GM21576 (cell line): Measurements from ENCODE around the gene PTK6.
"Not testable (repeated sequence)": the region's sequence is repeated elsewhere in the genome, so short reads cannot be mapped to it uniquely, and the experiment has no call there.

Experiments
- ATAC-seq: cut with Tn5 transposase; IDR thresholded peaks from one replicate; pipeline ENCODE4 v1.9.1; 2021; ENCODE audit warnings: mild to moderate bottlenecking, moderate library complexity; ENCODE audit not compliant: unreplicated experiment

PTK6 gene

GRCh38 chr20:63483834-63484233 lies 53.3 kb downstream of the PTK6 start:
- ATAC-seq: no peak

- no peak for ATAC-seq
Measured at GRCh38 chr20:63482021-63482587, 55.1 kb downstream of the PTK6 start.

- no peak for ATAC-seq
Measured at GRCh38 chr20:63481503-63481902, 55.7 kb downstream of the PTK6 start.

- not testable (repeated sequence) for ATAC-seq
Measured at GRCh38 chr20:63479695-63480419, 57.3 kb downstream of the PTK6 start.

GRCh38 chr20:63478346-63479302 lies 58.6 kb downstream of the PTK6 start:
- no peak for ATAC-seq
